Uterus (tissue), 2 donors: Measurements from ENCODE around the gene TNFRSF21.

Experiments used
- POLR2A ChIP-seq, 2 donors: fragments of 450-650 bp; IDR thresholded peaks; one replicate each; pipeline ENCODE4 v1.6.1; 2016; ENCODE audit warnings: antibody characterized with exemption in 2 of 2, mild to moderate bottlenecking in 1 of 2, moderate library complexity in 1 of 2
- TF ChIP-seq, protein P1 (sequence below), 4 experiments: fragments of 200-600 bp in 2 of 4; fragments of 450-650 bp in 2 of 4; sonication (generic) in 2 of 4; IDR thresholded peaks; one replicate each; pipeline ENCODE4 v1.5.1; 2016 to 2019; ENCODE audit warnings: antibody characterized with exemption in 4 of 4, mild to moderate bottlenecking in 2 of 4, moderate library complexity in 1 of 4

DNA sequence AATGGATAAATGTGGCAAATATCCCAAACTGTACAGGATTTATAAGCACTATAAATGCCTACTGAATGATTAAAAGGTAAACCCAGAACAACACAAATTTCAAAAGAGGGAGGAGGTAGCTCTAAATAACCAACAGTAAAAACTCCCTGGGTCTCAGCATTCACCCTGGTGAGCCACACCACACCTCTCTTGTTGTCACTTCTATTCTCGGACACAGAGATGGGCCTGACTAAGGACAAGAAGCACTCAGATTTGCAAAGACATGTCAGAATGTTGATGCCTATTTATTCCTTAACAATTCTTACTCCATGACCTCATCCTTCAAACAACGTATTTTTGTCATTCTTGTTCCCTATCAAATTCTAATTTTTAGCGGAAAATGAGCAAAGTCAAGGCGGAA, 14.7 kb downstream of the TNFRSF21 start:
- TF ChIP-seq, protein P1, sequence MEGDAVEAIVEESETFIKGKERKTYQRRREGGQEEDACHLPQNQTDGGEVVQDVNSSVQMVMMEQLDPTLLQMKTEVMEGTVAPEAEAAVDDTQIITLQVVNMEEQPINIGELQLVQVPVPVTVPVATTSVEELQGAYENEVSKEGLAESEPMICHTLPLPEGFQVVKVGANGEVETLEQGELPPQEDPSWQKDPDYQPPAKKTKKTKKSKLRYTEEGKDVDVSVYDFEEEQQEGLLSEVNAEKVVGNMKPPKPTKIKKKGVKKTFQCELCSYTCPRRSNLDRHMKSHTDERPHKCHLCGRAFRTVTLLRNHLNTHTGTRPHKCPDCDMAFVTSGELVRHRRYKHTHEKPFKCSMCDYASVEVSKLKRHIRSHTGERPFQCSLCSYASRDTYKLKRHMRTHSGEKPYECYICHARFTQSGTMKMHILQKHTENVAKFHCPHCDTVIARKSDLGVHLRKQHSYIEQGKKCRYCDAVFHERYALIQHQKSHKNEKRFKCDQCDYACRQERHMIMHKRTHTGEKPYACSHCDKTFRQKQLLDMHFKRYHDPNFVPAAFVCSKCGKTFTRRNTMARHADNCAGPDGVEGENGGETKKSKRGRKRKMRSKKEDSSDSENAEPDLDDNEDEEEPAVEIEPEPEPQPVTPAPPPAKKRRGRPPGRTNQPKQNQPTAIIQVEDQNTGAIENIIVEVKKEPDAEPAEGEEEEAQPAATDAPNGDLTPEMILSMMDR (IDR thresholded peaks at IDR 0.05): no peak
- no peak for TF ChIP-seq POLR2A (IDR thresholded peaks at IDR 0.05)
